Measurements from ENCODE around the gene ARSB. TPM values are rescaled to one million over a fixed set of nuclear protein-coding genes. Genes with fewer than 3 reads are reported as not detected.

ARSB gene
- polyA plus RNA-seq, 1 of the 3 experiments (the other 2 are of a cell fraction) = 12.5 TPM

DNA sequence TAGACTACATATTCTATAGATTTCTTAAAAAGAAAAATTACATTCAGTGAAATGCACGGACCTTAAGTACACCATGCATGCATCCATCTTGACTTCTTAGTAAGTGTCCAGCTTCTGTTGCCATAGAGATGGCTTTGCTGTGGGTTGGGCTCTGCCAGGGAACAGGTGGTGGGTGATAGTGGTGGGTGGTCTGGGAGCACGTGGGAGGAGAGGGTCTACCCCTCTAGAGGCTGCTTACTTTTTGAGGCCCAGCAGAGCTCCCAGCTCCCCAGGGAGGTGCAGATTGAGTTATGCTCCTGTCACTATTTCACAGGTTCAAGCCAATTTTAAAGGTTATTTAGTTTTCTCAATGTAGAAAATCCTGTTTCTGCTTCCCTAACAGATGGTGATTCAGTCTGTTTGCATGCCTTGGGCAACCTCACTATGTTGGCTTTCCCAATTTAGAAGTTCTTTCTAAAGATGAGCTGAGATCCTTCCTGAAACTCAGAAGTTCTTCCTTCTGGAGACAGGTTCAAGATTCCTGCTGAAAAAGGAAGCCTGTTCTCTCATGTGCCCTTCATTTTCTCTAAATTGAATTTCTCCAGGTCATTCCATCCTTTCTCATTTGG lies 229.2 kb downstream of the ARSB start:
- H3K4me3 ChIP-seq (ENCODE audit: low read depth in 2 of 2, low read length in 1 of 2) = no peak overlapping the region

DNA sequence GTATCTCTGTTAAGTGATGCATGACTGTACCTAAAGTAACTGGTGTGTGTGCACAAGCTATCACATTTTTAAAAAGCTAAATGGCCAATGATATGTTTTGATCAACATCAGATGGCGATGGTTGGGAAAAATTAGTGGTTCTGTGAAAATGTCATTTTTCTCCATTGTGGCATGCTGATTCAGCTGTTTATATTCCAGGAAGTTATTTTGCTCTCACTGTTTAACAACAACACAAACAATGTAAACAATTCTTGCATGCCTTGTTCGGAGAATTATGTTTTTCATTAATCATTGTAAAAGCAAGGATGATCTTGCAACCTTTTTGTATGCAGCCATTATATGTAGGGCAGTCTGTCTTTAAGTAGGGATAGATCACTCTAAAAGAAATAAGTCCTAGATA lies 230.5 kb downstream of the ARSB start:
- Histone ChIP-seq H3K36me3 (replicated peaks in 1 of 2; ENCODE audit: control insufficient read depth in 1 of 2, insufficient read depth in 2 of 2, low read length in 1 of 2) (no peaks in the 10 kb centered on the region), H3K79me2 (ENCODE audit: insufficient read depth) (no peaks in the 10 kb centered on the region), H3K4me1 (ENCODE audit: control insufficient read depth in 1 of 2, insufficient read depth in 2 of 2, low read depth in 1 of 2, low read length in 1 of 2) (peaks cover 0 to 9% of the 10 kb centered on the region in 2 experiments; a peak in 2 of 4 replicates), H3K9ac (no peak overlapping the region), H3K27ac (ENCODE audit: low read depth in 2 of 2, low read length in 1 of 2) (no peak overlapping the region), H3F3A (replicated peaks; ENCODE audit: insufficient read depth) (peaks cover 6% of the 10 kb centered on the region), H3K9me3 (no peaks in the 10 kb centered on the region), H3K27me3 (ENCODE audit: insufficient read depth) (no peaks in the 10 kb centered on the region), H3K4me2 (no peak overlapping the region), H3K4me3 (ENCODE audit: low read depth in 2 of 2, low read length in 1 of 2) (no peak overlapping the region), H3K9me2 (no peaks in the 10 kb centered on the region), H4K20me1 (ENCODE audit: insufficient read depth) (no peaks in the 10 kb centered on the region), H2AFZ (ENCODE audit: low read depth) (no peak overlapping the region)
- TF ChIP-seq CHD2 (IDR thresholded peaks at IDR 0.05; ENCODE audit: low read length, partially characterized antibody) (no peak), RAD21 (IDR thresholded peaks at IDR 0.05; ENCODE audit: low read length) (no peak), MXI1 (IDR thresholded peaks at IDR 0.05; ENCODE audit: low read depth, low read length) (no peak), ZBTB33 (IDR thresholded peaks at IDR 0.05; ENCODE audit: borderline replicate concordance, low read depth) (no peak), NFIC (IDR thresholded peaks at IDR 0.05; ENCODE audit: borderline replicate concordance) (no peak), MEF2A (IDR thresholded peaks at IDR 0.05; ENCODE audit: borderline replicate concordance, low read depth) (no peak)
- TF ChIP-seq, protein P1, sequence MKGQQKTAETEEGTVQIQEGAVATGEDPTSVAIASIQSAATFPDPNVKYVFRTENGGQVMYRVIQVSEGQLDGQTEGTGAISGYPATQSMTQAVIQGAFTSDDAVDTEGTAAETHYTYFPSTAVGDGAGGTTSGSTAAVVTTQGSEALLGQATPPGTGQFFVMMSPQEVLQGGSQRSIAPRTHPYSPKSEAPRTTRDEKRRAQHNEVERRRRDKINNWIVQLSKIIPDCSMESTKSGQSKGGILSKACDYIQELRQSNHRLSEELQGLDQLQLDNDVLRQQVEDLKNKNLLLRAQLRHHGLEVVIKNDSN (IDR thresholded peaks at IDR 0.05; ENCODE audit: borderline replicate concordance, low read depth) = no peak
- TF ChIP-seq, protein P2, sequence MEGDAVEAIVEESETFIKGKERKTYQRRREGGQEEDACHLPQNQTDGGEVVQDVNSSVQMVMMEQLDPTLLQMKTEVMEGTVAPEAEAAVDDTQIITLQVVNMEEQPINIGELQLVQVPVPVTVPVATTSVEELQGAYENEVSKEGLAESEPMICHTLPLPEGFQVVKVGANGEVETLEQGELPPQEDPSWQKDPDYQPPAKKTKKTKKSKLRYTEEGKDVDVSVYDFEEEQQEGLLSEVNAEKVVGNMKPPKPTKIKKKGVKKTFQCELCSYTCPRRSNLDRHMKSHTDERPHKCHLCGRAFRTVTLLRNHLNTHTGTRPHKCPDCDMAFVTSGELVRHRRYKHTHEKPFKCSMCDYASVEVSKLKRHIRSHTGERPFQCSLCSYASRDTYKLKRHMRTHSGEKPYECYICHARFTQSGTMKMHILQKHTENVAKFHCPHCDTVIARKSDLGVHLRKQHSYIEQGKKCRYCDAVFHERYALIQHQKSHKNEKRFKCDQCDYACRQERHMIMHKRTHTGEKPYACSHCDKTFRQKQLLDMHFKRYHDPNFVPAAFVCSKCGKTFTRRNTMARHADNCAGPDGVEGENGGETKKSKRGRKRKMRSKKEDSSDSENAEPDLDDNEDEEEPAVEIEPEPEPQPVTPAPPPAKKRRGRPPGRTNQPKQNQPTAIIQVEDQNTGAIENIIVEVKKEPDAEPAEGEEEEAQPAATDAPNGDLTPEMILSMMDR (IDR thresholded peaks at IDR 0.05) = no peak
- CTCF ChIA-PET = no interaction called here
- 33% methylated on average over 2 of the region's 2 CpGs for WGBS (ENCODE audit: low lambda C conversion rate)
- no peak for DNase-seq
- POLR2A ChIA-PET = no interaction called here

More for the DNA sequence above, 229.2 kb downstream of the ARSB start:
- H4K20me1 ChIP-seq (ENCODE audit: insufficient read depth) = no peaks in the 10 kb centered on the region
- H3K4me2 ChIP-seq = no peak overlapping the region
- CTCF ChIA-PET = no interaction called here
- H3K27ac ChIP-seq (ENCODE audit: low read depth in 2 of 2, low read length in 1 of 2) = no peak overlapping the region
- 78% methylated on average over 2 of the region's 2 CpGs for WGBS (ENCODE audit: low lambda C conversion rate)
- H3F3A ChIP-seq (replicated peaks; ENCODE audit: insufficient read depth) = peaks cover 6% of the 10 kb centered on the region
- no peaks in the 10 kb centered on the region for H3K36me3 ChIP-seq (replicated peaks in 1 of 2; ENCODE audit: control insufficient read depth in 1 of 2, insufficient read depth in 2 of 2, low read length in 1 of 2)
- H3K4me1 ChIP-seq (ENCODE audit: control insufficient read depth in 1 of 2, insufficient read depth in 2 of 2, low read depth in 1 of 2, low read length in 1 of 2) = peaks cover 0 to 4% of the 10 kb centered on the region in 2 experiments; a peak in 1 of 4 replicates
- no peaks in the 10 kb centered on the region for H3K9me2 ChIP-seq
- H3K27me3 ChIP-seq (ENCODE audit: insufficient read depth) = no peaks in the 10 kb centered on the region
- no peak overlapping the region for H2AFZ ChIP-seq (ENCODE audit: low read depth)
- POLR2A ChIA-PET = no interaction called here
- TF ChIP-seq MAX (IDR thresholded peaks at IDR 0.05; ENCODE audit: low read depth) (no peak), NRF1 (IDR thresholded peaks at IDR 0.05; ENCODE audit: low read depth, low read length) (no peak), TEAD4 (IDR thresholded peaks at IDR 0.05; ENCODE audit: borderline replicate concordance, insufficient read depth) (no peak)
- TF ChIP-seq, protein P2 (IDR thresholded peaks at IDR 0.05) = no peak
- no peak for DNase-seq
- no peaks in the 10 kb centered on the region for H3K79me2 ChIP-seq (ENCODE audit: insufficient read depth)
- H3K9ac ChIP-seq = no peak overlapping the region
- H3K9me3 ChIP-seq = no peaks in the 10 kb centered on the region

All from SK-N-SH (cell line).